ENCODE measurements around the gene ATG14.
"Not testable (repeated sequence)": the region's sequence is repeated elsewhere in the genome, so short reads cannot be mapped to it uniquely, and the experiment has no call there.

Gene ATG14

GRCh38 chr14:55352201-55352600, 59.4 kb downstream of the ATG14 start:
- no peak for DNase-seq (ENCODE audit: low read depth in 2 of 2, low spot score in 1 of 2)

- no peak for DNase-seq (ENCODE audit: low read depth in 2 of 2, low spot score in 1 of 2)
These were observed 60.5 kb downstream of the ATG14 start for GRCh38 chr14:55351111-55351510.

GRCh38 chr14:55350461-55350860, 61.2 kb downstream of the ATG14 start:
- no peak for DNase-seq (ENCODE audit: low read depth in 2 of 2, low spot score in 1 of 2)

GRCh38 chr14:55349565-55349964, 62.1 kb downstream of the ATG14 start:
- DNase-seq (ENCODE audit: low read depth in 2 of 2, low spot score in 1 of 2): no peak

GRCh38 chr14:55348766-55349453, 62.7 kb downstream of the ATG14 start:
- no peak for DNase-seq (ENCODE audit: low read depth in 2 of 2, low spot score in 1 of 2)

GRCh38 chr14:55347748-55348147, 63.9 kb downstream of the ATG14 start:
- DNase-seq (ENCODE audit: low read depth in 2 of 2, low spot score in 1 of 2): no peak

GRCh38 chr14:55347040-55347439, 64.6 kb downstream of the ATG14 start:
- DNase-seq (ENCODE audit: low read depth in 2 of 2, low spot score in 1 of 2): no peak

- DNase-seq (ENCODE audit: low read depth in 2 of 2, low spot score in 1 of 2): not testable (repeated sequence)
These were observed 67.0 kb downstream of the ATG14 start for GRCh38 chr14:55344582-55345163.

- DNase-seq (ENCODE audit: low read depth in 2 of 2, low spot score in 1 of 2): no peak
These were observed 69.8 kb downstream of the ATG14 start for GRCh38 chr14:55341781-55342180.

- DNase-seq (ENCODE audit: low read depth in 2 of 2, low spot score in 1 of 2): no peak
These were observed 71.1 kb downstream of the ATG14 start for GRCh38 chr14:55340482-55340881.

GRCh38 chr14:55339770-55340169, 71.9 kb downstream of the ATG14 start:
- no peak for DNase-seq (ENCODE audit: low read depth in 2 of 2, low spot score in 1 of 2)

GRCh38 chr14:55336691-55337090, 74.9 kb downstream of the ATG14 start:
- DNase-seq (ENCODE audit: low read depth in 2 of 2, low spot score in 1 of 2): no peak

GRCh38 chr14:55336162-55336561, 75.5 kb downstream of the ATG14 start:
- no peak for DNase-seq (ENCODE audit: low read depth in 2 of 2, low spot score in 1 of 2)

GRCh38 chr14:55333711-55334485, 77.7 kb downstream of the ATG14 start:
- DNase-seq (ENCODE audit: low read depth in 2 of 2, low spot score in 1 of 2): no peak

GRCh38 chr14:55332654-55333570, 78.7 kb downstream of the ATG14 start:
- DNase-seq (ENCODE audit: low read depth in 2 of 2, low spot score in 1 of 2): no peak

GRCh38 chr14:55329999-55330710, 81.5 kb downstream of the ATG14 start:
- no peak for DNase-seq (ENCODE audit: low read depth in 2 of 2, low spot score in 1 of 2)

- DNase-seq (ENCODE audit: low read depth in 2 of 2, low spot score in 1 of 2): no peak
These were observed 83.3 kb downstream of the ATG14 start for GRCh38 chr14:55328317-55328716.

- DNase-seq (ENCODE audit: low read depth in 2 of 2, low spot score in 1 of 2): no peak
These were observed 84.5 kb downstream of the ATG14 start for GRCh38 chr14:55327179-55327578.

GRCh38 chr14:55324812-55325211, 86.8 kb downstream of the ATG14 start:
- no peak for DNase-seq (ENCODE audit: low read depth in 2 of 2, low spot score in 1 of 2)

GRCh38 chr14:55323910-55324309, 87.7 kb downstream of the ATG14 start:
- DNase-seq (ENCODE audit: low read depth in 2 of 2, low spot score in 1 of 2): no peak

GRCh38 chr14:55318694-55319093, 92.9 kb downstream of the ATG14 start:
- DNase-seq (ENCODE audit: low read depth in 2 of 2, low spot score in 1 of 2): no peak

Data from stimulated activated CD8-positive, alpha-beta memory T cell treated with anti-CD3 and anti-CD28 coated beads, Interleukin-4, amount 100 ng/mL, for 1 hour (primary cell).